T-helper 2 cell treated with Interferon-gamma antibody and Interleukin-4, amounts not matched to agents 100 ng/mL and 5 ng/mL, for 36 hours (primary cell): Measurements from ENCODE around the gene NT5C3A. TPM values are rescaled to one million over a fixed set of nuclear protein-coding genes. Genes with fewer than 3 reads are reported as not detected.
"Not testable (repeated sequence)": the region's sequence is repeated elsewhere in the genome, so short reads cannot be mapped to it uniquely, and the experiment has no call there.

Experiments
- intact Hi-C: fragments of 100-400 bp; cut with micrococcal nuclease; formaldehyde crosslinking; loops from one replicate; pipeline ENCODE4 v1.15.1; 2023
- total RNA-seq: library from RNA; stranded (reverse); gene quantifications from 2 replicates; pipeline ENCODE4 v1.2.3, GENCODE V29; 2022

NT5C3A gene
- total RNA-seq, 1 donor from 2014 or later = 35.5 TPM

- intact Hi-C loops = no loop called here
Measured at GRCh38 chr7:33043501-33044400, 18.8 kb downstream of the NT5C3A start.

DNA sequence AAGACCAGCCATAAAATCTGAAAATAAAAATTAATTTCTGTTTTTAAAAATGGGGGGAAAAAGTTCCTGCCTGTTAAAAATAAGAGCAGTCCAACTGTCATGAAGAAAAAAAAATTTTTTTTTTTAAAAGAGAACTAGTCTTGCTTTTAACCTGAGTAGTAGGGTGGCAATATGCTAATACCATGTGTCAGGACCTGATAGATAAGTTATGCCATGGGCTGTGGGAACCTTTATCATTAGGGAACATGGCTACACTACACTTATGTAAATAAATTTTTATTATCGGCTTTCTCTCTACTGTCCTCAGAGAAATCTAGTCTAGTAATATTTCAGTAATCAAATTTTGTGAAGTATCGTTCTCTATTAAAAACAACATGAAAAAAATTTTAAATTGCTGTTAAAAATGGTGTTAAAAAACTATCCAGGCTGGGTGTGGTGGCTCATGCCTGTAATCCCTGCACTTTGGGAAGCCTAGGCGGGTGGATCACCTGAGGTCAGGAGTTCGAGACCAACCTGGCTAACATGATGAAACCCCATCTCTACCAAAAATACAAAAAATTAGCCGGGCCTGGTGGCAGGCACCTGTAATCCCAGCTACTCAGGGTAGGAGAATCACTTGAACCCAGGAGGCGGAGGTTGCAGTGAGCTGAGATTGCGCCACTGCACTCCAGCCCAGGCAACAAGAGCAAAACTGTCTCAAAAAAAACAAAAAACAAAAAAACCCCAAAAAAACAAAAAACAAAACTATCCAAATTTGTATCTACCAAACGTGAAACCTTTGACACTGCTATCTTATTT, 20.7 kb downstream of the NT5C3A start:
- intact Hi-C loops = loop anchor here (2.0 kb wide), 1 partner anchor 13 kb away; no protein-coding TSS in a partner anchor

DNA sequence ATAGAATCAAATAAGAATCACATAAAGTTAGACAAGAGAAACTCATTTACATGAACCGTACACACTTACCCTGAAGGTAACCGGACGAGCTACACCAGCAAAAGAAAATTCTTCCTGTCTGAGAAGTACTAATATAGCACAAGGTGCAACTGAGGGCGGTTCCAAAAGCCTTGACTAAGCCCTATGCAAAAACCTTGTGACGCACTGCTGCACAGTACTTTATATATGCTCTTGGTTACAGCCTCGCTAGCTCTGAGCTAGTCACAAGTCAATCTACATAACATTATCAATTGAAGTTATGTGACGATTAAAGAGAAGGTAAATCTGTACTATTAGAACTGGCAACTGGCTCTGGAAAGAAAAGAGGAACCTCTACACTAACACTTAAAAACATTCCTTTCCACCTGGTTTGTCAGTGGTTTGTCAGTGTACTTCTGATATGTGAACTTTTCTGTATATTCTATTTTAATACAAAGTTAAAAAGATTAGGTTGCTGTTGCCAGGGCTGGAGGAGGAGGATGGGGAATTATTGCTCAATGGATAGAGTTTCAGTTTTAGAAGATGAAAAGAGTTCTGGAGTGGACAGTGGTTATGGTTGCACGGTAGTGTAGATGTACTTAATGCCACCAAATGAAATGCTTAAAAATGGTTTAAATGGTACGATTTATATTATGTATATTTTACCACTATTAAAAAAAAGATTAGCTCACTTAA, 21.6 kb downstream of the NT5C3A start:
- intact Hi-C loops = loop anchor here (1.0 to 2.0 kb wide), 3 partner anchors 14 to 136 kb away; partner anchors contain the start of gene BBS9

- intact Hi-C loops = loop anchor here (1.0 to 5.0 kb wide), 8 partner anchors 10 to 548 kb away; partner anchors contain the start of genes BBS9, LSM5 and RP9
Measured at GRCh38 chr7:33039903-33040292, 22.7 kb downstream of the NT5C3A start.

GRCh38 chr7:33039257-33039902, 23.2 kb downstream of the NT5C3A start:
- intact Hi-C loops = loop anchor here (1.0 to 5.0 kb wide), 5 partner anchors 11 to 547 kb away; partner anchors contain the start of genes LSM5 and RP9

DNA sequence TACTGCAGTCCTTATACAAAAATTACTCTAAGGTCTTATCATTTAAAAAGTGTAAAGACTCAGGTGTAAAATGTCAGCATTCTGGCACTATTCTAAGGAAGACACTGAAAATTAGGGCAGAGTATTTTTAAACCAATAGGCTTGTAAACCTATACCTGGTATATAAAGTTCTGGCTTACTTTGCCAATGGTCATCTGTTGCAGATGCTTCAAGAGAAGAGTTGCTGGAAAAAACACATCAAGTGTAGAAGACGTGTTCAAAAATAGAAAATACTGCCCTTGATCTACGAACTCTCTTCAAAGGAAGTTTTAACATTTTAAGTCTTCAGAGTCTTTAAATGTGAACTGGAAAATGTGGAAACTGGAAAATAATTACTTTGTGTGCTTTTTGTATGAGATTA, 23.9 kb downstream of the NT5C3A start:
- intact Hi-C loops = loop anchor here (1.0 to 5.0 kb wide), 5 partner anchors 12 to 546 kb away; partner anchors contain the start of genes LSM5 and RP9

DNA sequence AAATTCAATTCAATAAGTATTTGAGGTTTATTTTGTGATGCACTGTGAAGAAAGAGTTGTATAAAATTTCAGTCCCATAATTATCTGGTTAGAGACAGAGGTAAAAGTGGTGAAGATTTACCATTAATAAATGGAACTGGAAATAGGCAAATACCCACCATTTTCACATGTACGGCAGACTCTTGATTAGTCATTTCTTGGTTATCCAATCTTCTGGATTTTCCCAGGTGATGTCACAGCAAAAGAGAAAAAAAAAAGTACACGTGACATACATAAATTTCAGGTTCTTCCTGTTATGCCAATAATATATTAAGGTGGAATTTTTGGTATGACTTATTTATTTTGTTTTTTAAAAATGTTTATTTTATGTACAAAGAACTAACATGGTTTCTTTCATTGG, 26.8 kb downstream of the NT5C3A start:
- intact Hi-C loops = loop anchor here (5.0 kb wide), 1 partner anchor 543 kb away; the partner anchor contains the start of gene LSM5

DNA sequence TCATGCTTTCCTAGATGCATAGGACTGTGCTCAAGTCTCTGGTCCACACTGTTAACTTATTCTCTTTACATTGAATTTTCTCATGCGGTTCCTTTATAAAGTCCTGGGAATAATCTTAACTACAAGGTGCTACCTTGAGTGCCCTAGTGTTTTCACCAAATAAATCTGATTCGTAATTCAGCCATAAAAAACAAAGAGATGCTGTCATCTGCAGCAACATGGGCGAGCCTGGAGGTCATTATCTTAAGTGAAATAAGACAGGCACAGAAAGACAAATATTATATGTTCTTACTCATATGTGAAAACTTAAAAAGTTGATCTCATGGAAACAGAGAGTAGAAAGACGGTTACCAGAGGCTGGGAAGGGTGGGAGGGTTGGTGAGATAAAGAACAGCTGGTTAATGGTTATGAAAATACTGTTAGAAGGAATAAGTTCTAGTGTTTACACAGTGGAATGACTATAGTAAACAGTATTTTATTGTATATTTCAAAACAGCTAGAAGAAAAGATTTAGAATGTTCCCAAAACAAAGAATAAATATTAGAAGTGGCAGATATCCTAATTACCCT, 38.3 kb downstream of the NT5C3A start:
- intact Hi-C loops = no loop called here

DNA sequence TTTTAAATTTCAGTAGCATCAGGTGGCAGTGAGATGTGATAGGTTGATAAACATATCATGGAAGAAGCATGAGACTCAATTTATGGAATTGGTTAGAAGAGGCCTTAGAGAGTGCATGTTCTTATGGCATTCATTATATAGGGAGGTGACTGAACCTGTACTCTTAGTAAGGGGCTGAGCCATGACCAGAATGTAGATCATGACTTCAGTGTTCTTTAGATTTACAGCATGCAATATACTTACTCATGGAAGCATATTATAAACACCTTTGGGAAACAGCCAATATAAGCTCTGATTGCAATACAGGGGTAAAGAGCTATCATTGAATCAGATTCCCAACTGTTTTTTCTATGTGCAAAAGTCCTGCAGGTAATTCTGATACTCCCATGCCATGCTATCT, 50.2 kb downstream of the NT5C3A start:
- intact Hi-C loops = no loop called here

DNA sequence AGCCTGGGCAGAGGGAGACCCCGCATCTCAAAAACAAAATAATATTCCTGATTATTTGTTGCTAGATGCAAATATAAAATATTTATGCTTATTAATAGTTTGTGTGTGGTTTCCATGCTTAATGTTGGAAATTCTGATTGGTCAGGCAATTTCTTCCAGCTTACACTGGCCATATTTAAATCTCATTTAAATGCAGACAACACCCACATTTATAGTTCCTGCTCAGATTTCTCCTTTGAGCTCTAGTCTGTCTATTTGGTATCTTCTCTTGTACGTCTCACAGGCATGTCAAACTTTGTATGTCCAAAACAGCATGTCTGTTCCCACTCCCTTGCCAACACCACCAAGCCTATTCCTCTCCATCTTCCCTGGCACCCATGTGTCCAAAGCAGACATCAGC, 52.8 kb downstream of the NT5C3A start:
- intact Hi-C loops = no loop called here

DNA sequence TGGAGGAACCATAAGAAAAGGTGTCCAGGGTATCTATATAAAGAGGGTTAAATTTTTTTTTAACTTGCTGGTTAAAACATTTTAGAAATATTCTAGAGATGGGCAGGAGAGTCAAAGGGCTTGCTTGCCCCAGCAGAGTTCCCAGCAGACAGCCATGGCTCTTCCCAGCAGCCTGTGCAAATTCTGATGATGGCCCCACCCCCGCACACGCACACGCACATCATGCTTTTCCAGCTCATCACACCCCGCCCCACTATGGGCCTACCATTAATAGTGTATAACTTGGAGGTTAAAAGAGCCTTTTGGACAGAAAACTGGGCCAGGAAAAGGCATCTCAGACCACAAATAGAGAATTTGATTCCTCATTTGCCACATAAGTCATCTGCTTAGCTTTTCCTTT, 56.9 kb downstream of the NT5C3A start:
- intact Hi-C loops = not testable (repeated sequence)

DNA sequence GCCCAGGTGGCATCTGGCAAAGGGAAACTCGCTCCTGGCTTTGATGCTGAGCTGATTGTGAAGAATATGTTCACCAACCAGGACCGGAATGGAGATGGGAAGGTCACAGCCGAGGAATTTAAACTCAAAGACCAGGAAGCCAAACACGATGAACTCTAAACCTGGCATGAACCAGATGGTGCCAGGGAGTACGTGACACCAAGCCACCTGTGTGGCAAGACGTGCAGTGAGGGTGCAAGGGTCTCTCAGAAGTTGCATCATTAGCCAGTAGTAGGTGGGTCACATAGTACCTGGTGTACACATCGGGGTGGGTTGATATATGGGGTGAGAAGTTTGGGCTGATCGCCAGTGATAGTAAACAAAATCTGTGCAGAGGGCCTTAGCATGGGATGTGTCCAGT, 57.4 kb downstream of the NT5C3A start:
- intact Hi-C loops = not testable (repeated sequence)

- intact Hi-C loops = not testable (repeated sequence)
Measured at GRCh38 chr7:33004104-33004616, 58.4 kb downstream of the NT5C3A start.

DNA sequence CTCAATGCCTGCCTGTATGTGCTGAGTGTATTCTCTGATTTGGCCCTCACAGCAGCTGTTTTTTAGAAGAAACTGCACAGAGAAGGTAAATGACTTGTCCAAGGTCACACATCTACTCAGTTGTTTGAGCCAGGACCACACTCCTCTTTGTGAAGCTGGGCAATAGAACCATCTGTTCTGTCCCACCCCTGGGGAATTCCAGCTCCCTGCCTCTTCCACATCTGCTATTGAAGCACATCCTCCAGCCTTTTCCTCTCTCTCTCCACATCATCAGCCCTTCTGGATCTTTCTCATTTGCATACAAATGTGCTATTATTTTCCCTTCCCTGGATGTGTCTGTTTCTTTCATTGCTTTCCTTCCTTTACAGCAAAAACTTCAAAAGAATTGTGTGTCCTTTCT, 59.5 kb downstream of the NT5C3A start:
- intact Hi-C loops = not testable (repeated sequence)

DNA sequence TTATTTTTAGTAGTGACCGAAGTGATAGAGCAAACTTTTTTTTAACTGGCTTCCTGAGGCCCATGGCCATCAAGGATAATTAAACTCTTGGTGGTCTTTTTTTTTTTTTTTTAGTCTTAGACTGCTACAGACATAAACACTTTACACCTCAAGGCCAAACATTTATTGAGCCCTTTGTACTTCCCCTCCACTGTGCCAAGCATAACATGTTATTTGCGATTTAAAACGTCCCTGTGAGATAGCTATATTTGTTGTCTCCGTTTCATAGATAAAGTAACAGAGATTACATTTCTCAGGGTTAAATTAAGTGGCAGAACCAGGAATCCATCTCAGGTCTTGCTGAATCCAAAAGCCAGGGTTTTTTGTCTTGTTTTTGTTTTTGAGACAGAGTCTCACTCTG, 63.2 kb downstream of the NT5C3A start:
- intact Hi-C loops = not testable (repeated sequence)

DNA sequence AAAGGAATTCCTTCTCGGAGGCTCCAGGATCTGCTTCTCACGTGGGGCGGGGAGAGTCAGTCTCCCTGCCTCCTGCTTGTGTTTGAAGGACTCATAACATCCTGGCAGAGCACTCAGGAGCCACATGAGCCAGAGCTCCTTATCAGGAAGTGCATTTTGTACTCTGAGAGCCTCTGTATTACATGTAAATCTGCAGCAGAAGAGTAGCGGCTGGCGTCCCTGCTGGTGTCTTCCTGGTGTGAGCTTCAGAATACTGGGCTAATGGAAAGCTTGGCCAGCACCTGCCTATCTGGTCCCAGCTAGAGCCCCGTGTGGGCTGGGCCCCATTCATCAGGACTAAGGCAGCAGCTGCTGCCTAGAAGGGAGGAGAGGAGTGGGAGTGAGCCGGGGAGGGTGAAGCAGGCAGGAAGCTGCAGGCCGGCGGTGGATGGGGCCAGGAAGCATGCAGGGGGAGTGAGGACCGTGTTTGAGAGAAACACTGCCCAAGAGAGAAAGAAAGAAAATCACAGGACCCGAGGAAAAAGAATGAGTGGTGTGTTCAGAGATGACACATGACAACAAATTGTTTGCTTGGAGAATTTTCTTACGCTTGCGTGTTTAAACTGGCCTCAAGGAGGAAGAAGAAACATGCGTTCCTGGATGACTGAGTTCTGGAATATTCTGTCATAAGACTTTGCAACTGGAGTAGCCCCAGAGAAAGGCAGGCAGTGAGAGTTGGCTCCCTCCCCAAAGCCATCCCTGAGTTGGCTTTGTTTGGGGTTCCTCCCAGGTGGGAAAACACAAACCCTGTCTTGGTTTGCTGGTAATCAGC, 64.0 kb downstream of the NT5C3A start:
- intact Hi-C loops = not testable (repeated sequence)

GRCh38 chr7:32997956-32998355, 64.6 kb downstream of the NT5C3A start:
- intact Hi-C loops = not testable (repeated sequence)

DNA sequence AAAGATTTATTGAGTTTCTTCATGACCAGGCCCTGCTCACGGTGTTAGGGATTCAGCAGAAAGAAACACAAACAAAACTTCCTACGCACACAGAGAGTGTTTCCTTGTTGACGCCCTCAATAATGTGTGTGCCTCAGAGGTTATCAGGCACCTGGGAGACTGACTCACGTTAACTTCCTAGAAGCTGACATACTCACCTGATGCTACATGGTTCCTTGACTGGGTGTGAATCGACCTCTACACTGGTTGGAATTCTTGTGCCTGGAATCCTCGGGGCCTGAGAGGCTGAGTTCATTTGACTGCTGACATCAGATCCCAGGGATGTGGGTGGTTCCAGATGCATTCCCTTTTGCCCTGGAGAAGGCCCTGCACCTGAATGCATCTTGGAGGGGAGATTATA, 69.8 kb downstream of the NT5C3A start:
- intact Hi-C loops = not testable (repeated sequence)
